Naive thymus-derived CD8-positive, alpha-beta T cell (primary cell): ENCODE data around the gene UCN. TPM values are rescaled to one million over a fixed set of nuclear protein-coding genes. Genes with fewer than 3 reads are reported as not detected.
"Not testable (repeated sequence)": the region's sequence is repeated elsewhere in the genome, so short reads cannot be mapped to it uniquely, and the experiment has no call there.

Experiments used
- ATAC-seq, 2 donors: fragments of 150-1000 bp; cut with Tn5 transposase in 1 of 2; sonication (Bioruptor Pico), chemical (Tn5 transposase) in 1 of 2; 1 replicate in 1 of 2; 2 replicates in 1 of 2; pipeline ENCODE4 v1.10.0; 2021; ENCODE audit warnings: mild to moderate bottlenecking in 2 of 2, moderate library complexity in 2 of 2
- POLR2A ChIA-PET: fragments of 350-600 bp; sonication (Branson Sonifier 250); formaldehyde crosslinking; loops from one replicate; lab custom pipeline; 2021; ENCODE audit warnings: antibody characterized with exemption; lab: Charles Lee
- DNase-seq, 10 donors: peaks; one replicate each; pipeline versions ENCODE4 v3.0.0 to v3.0.0-alpha.2; 2020 to 2022
- H3K27ac Mint-ChIP-seq, 10 donors: one replicate each; pipeline ENCODE4 v1.8.0; 2020 to 2022; ENCODE audit warnings: mild to moderate bottlenecking in 10 of 10, mixed read lengths in 10 of 10, moderate library complexity in 4 of 10, inconsistent platforms in 1 of 10
- H3K27me3 Mint-ChIP-seq, 5 donors: one replicate each; pipeline ENCODE4 v1.8.0; 2021 to 2022; ENCODE audit warnings: mixed read lengths in 5 of 5
- H3K36me3 Mint-ChIP-seq, 3 donors: one replicate each; pipeline ENCODE4 v1.8.0; 2020 to 2022; ENCODE audit warnings: mixed read lengths in 3 of 3, mild to moderate bottlenecking in 2 of 3, inconsistent platforms in 1 of 3
- H3K4me1 Mint-ChIP-seq, 4 donors: one replicate each; pipeline ENCODE4 v1.8.0; 2021 to 2022; ENCODE audit warnings: mixed read lengths in 4 of 4
- H3K4me3 Mint-ChIP-seq, 10 donors: one replicate each; pipeline ENCODE4 v1.8.0; 2020 to 2022; ENCODE audit warnings: mild to moderate bottlenecking in 10 of 10, mixed read lengths in 10 of 10, moderate library complexity in 6 of 10, inconsistent platforms in 1 of 10
- H3K9me3 Mint-ChIP-seq, 9 donors: one replicate each; pipeline ENCODE4 v1.8.0; 2020 to 2022; ENCODE audit warnings: mixed read lengths in 9 of 9, mild to moderate bottlenecking in 3 of 9, inconsistent platforms in 1 of 9, moderate library complexity in 1 of 9
- polyA plus RNA-seq, 3 donors: library from polyadenylated mRNA; unstranded; fragments of 300-500 nt; fragmentation: Illumina TruSeq; gene quantifications; one replicate each; pipeline ENCODE4 v1.2.3, GENCODE V29; 2021
- total RNA-seq, 8 experiments: library from RNA in 2 of 8; stranded (reverse) in 2 of 8; gene quantifications; one replicate each; pipeline ENCODE4 v1.2.3 and lab custom pipeline; 2021 to 2026

UCN gene
- total and polyA plus RNA-seq, 5 experiments from 2014 or later: 0.54 to 6.9 (median 1.3) TPM

DNA sequence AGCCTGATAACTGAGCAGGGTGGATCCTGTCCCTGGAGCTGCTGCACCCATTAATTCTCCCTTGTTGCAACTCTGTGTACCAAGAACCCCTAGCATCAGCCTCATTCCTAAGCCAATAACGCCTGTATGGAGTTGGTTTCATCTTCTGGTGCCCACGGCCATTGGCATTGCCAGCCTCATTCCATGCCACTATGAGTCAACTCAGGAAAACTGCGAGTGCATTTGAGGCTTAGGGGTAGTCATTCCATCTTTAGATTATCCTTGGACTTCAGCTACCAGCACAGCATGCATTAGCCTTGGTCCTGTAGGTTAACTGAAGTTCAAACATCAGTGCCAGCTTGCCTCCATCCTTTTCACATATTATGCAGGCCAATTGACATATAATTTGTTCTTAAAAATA is 27.4 kb downstream of the UCN start:
- no peaks in the 10 kb centered on the region for H3K9me3 Mint-ChIP-seq
- ATAC-seq: no peak
- peaks cover 0 to 4% (median 2%) of the 10 kb centered on the region in 4 donors for H3K4me1 Mint-ChIP-seq
- peaks cover 7 to 38% (median 13%) of the 10 kb centered on the region in 5 donors for H3K27me3 Mint-ChIP-seq
- POLR2A ChIA-PET: interaction anchor here (0.7 to 1.2 kb wide), 2 partner anchors 22 to 111 kb away, joined by 3 read pairs; no protein-coding TSS in a partner anchor
- no peak overlapping the region for H3K27ac Mint-ChIP-seq
- DNase-seq: no peak
- H3K36me3 Mint-ChIP-seq: no peaks in the 10 kb centered on the region
- no peak overlapping the region for H3K4me3 Mint-ChIP-seq

DNA sequence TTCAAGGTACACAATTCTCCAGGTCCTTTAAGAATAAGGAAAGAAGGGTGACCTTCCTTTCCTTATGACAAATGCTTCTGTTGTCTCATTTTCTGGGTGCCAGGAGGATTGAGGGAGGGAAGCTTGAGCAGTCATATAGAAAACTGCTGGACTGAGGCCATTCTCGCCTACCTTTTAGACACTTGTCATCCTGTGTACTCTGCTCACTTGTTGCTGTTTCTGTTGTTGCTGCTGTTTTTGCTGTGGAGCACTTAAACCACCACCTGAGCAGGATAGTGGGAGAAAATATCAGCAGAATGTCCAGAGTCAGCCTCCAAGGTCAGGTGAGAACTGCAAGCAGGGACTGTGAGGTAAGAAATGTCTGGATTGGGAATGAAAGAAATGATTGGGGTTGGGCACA is 30.2 kb downstream of the UCN start:
- Mint-ChIP-seq H3K27ac (no peak overlapping the region), H3K27me3 (peaks cover 11 to 34% (median 16%) of the 10 kb centered on the region in 5 donors), H3K9me3 (no peaks in the 10 kb centered on the region), H3K4me3 (no peak overlapping the region), H3K36me3 (no peaks in the 10 kb centered on the region), H3K4me1 (peaks cover 0 to 4% (median 2%) of the 10 kb centered on the region in 4 donors)
- ATAC-seq (no peak), DNase-seq (no peak)
- POLR2A ChIA-PET: interaction anchor here (0.6 to 2.5 kb wide), 5 partner anchors 13 to 687 kb away, joined by 3 to 11 read pairs (median 5); no protein-coding TSS in a partner anchor

DNA sequence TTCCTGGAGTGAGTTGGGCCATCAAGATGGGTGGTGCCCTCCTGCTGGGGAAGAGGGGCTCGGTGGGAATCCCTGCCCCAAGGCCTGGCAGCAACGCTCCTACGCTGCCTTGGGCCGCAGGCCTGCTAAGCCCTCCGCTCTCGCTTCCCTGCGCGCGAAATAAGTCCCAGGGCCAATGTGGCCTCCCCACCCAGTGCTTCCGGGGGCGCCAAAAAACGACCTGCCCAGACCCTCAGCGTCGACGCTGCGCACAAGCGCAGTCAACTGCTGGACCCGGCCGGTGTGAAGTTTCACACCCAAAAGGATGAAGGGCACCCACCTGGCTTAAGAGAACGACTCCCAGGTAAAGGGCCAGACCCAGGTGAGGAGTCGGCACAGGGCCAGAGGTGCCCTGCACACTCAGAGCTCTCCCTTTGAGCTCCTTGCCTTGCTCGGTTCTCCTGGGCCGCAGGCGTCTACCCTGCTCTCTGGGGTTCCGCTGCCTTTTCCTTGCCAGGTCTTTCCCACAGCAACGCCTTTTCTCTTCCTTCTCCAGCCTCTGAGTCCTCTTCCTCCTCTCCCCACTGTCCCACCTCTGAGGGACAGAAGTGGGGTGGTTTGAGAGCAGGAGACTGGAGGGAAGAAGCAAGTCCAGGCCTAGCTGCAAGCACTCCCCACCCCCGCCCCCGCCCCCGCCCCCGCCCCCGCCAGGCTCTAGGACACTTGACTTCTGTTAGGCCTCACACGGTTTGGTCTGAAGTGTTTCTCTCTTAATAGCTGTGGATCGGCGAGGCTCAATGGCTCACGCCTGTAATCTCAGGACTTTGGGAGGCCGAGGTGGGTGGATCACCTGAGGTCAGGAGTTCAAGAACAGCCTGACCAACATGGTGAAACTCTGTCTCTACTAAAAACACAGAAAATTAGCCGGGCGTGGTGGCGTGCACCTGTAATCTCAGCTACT is 32.8 kb downstream of the UCN start, which contains the start of gene DNAJC5G:
Gene DNAJC5G, plus strand, starts transcription at position 223 of the 940 bp plus-strand sequence. CDS start 1,296 bp downstream, outside the sequence.
- H3K4me1 Mint-ChIP-seq: peaks cover 0 to 4% (median 2%) of the 10 kb centered on the region in 4 donors
- H3K9me3 Mint-ChIP-seq: no peaks in the 10 kb centered on the region
- POLR2A ChIA-PET: no interaction called here
- no peak for DNase-seq
- peak within 1 kb of the TSS in 1 of 10 donors; percentile 24 for H3K27ac Mint-ChIP-seq
- ATAC-seq: no peak
- H3K27me3 Mint-ChIP-seq: peaks cover 8 to 14% (median 12%) of the 10 kb centered on the region in 5 donors
- H3K36me3 Mint-ChIP-seq: no peaks in the 10 kb centered on the region
- no peak within 1 kb of the TSS for H3K4me3 Mint-ChIP-seq

DNA sequence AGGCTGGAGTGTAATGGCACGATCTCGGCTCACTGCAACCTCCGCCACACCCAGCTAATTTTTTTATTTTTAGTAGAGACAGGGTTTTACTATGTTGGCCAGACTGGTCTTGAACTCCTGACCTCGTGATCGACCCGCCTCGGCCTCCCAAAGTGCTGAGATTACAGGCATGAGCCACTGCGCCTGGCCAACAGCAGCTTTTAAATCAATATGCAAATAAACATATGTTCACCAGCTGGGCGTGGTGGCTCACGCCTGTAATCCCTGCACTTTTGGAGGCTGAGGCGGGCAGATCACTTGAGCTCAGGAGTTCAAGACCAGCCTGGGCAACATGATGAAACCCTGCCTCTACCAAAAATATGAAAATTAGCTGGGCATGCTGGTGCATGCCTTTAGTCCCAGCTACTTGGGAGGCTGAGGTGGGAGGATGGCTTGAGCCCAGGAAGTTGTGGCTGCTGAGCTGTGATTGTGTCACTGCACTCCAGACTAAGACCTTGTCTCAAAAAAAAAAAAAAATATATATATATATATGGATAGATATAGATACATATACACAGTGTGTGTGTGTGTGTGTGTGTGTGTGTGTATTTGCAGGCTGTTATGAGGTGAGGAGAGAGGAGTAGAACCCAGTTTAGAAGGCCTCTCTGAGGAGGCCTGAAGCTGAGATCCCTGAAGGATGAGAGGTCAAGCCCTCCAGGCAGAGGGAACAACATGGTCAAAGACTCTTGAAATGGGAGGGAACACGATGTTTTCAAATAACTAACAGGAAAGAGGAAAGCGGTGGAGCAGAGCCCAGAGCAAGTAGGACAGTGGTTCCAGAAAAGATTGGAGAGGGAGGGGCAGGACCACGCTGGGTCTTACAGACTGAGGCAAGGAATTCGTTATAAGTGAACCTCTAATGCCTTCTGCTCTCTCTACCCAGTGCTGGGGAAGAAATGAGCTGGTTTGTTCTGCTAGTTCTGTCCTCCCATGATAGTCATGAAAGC is 35.4 kb downstream of the UCN start:
- H3K9me3 Mint-ChIP-seq, DNase-seq, H3K4me1 Mint-ChIP-seq, H3K36me3 Mint-ChIP-seq, ATAC-seq, H3K4me3 Mint-ChIP-seq: not testable (repeated sequence)
- POLR2A ChIA-PET: interaction anchor here (1.2 kb wide), 1 partner anchor 11 kb away, joined by 3 read pairs; no protein-coding TSS in a partner anchor
- peaks cover 6 to 16% (median 11%) of the 10 kb centered on the region in 5 donors for H3K27me3 Mint-ChIP-seq
- peak overlapping the region in 1 of 10 donors; percentile 74 for H3K27ac Mint-ChIP-seq

DNA sequence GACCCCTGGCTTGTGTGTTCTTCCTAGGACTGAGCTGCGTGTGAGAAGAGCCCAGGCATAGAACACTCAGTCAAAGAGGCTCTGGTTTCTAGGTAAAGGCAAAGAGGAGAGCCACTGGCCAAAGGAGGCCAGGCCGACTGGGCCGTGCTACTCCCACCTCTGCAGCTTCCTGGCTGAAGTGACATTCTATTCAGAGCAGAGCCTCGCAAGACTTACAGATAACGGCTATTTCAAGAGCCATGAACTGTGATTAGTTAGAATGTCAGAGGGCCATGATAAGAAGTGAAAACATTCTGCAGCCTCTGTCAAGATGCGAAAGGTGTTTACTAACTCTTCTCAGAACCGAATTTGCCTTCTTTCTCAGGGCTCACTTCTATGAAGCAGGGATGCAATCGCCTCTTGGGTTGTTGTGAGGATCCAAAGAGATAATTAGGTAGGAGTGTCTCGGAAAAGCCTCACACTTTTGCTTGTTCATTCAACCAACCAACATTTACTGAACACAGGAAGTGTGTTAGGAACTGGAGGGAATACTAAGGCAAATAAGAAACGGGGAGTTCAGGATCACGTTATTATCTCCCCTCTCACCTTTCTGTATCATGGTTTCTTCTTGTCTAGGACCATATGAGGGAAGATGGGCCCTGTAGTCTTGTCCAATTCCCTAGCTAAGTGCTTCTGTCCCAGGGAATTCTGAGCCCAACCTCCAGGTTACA is 36.5 kb downstream of the UCN start:
- POLR2A ChIA-PET: no interaction called here
- ATAC-seq (no peak), DNase-seq (no peak)
- no peaks in the 10 kb centered on the region for H3K36me3 Mint-ChIP-seq
- H3K4me1 Mint-ChIP-seq: no peaks in the 10 kb centered on the region
- peaks cover 0 to 16% (median 9%) of the 10 kb centered on the region in 5 donors for H3K27me3 Mint-ChIP-seq
- H3K9me3 Mint-ChIP-seq: no peaks in the 10 kb centered on the region
- H3K27ac Mint-ChIP-seq: no peak overlapping the region
- H3K4me3 Mint-ChIP-seq: no peak overlapping the region

DNA sequence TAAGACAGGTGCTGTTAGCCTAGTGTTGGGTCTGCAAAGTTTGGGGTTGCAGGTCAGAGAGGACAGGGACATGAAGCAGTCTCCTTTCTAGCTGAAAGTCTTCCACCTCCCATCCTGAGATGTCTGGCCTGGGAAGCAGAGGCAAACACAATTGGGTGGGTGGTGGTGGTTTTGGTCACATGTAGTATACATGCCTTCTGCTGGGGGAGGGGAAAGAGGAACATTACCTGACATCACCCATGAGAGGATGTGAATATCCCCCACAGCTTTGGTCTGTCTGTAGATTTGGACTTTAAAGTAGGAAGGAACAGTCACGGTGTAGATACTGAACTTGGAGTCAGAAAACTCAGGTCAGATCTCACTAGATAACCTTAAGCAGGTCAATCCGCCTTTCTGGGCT is 37.6 kb downstream of the UCN start:
- no peak overlapping the region for H3K27ac Mint-ChIP-seq
- H3K9me3 Mint-ChIP-seq: no peaks in the 10 kb centered on the region
- H3K4me1 Mint-ChIP-seq: peaks cover 0 to under 1% (median 0%) of the 10 kb centered on the region in 4 donors
- no peak overlapping the region for H3K4me3 Mint-ChIP-seq
- ATAC-seq (no peak), DNase-seq (no peak)
- POLR2A ChIA-PET: interaction anchor here (0.6 kb wide), 1 partner anchor 442 kb away, joined by 3 read pairs; no protein-coding TSS in a partner anchor
- peaks cover 0 to 15% (median 8%) of the 10 kb centered on the region in 5 donors for H3K27me3 Mint-ChIP-seq
- H3K36me3 Mint-ChIP-seq: no peaks in the 10 kb centered on the region

DNA sequence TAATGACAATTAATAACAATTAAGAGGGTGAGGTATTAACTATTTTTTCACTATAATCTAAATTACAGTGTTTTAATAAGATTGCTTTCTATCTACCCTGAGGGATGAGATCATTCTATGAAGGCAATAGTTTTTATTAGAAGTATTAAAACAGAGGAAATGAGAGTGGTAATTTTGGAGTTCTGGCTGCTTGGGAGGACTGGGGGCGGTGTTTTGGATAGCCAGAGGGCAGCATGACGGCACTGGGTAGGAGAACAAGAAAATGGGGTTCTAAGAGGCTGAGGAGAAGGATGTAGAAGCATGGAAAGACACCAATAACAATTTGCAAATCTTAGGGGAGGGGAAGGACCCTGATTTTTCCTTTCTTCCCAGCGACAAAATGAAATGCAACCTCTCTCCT is 38.1 kb downstream of the UCN start:
- Mint-ChIP-seq H3K9me3 (no peaks in the 10 kb centered on the region), H3K4me1 (peaks cover 0 to 5% (median 3%) of the 10 kb centered on the region in 4 donors), H3K4me3 (no peak overlapping the region), H3K27ac (no peak overlapping the region), H3K27me3 (peaks cover 0 to 15% (median 9%) of the 10 kb centered on the region in 5 donors), H3K36me3 (no peaks in the 10 kb centered on the region)
- POLR2A ChIA-PET: interaction anchor here (0.6 kb wide), 1 partner anchor 443 kb away, joined by 3 read pairs; no protein-coding TSS in a partner anchor
- no peak for ATAC-seq
- no peak for DNase-seq

DNA sequence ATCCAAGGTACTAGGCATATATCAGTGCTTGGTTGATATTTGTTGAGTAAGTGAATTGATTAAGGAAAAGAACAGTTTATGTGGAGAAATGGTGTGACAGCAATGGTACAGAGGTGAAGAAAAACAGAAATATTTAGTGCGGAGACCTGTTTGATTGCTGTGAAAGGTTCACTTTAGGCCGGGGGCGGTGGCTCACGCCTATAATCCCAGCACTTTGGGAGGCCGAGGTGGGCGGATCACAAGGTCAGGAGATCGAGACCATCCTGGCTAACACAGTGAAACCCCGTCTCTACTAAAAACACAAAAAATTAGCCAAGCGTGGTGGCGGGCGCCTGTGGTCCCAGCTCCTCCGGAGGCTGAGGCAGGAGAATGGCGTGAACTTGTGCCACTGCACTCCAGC is 39.9 kb downstream of the UCN start:
- H3K9me3 Mint-ChIP-seq, DNase-seq, ATAC-seq, H3K4me3 Mint-ChIP-seq, H3K36me3 Mint-ChIP-seq, H3K27ac Mint-ChIP-seq: not testable (repeated sequence)
- peaks cover 9 to 21% (median 16%) of the 10 kb centered on the region in 5 donors for H3K27me3 Mint-ChIP-seq
- POLR2A ChIA-PET: interaction anchor here (0.7 kb wide), 1 partner anchor 217 kb away, joined by 4 read pairs; no protein-coding TSS in a partner anchor
- peaks cover 12 to 16% (median 14%) of the 10 kb centered on the region in 4 donors for H3K4me1 Mint-ChIP-seq

DNA sequence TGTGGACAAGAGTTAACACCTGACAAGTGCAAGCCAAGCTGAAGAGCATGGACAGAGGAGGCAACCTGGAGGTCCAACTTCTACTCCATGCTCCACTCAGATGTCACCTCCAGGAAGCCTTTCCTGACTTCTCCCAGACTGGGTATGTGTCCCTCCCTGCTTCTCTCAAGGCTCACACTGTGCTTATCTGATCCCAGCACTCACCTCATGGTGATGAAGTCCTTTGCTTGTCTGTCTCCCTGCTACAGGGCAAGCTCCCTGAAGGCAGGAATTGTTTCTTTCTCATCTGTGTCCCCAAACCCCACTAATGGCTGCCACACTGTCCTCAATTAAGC is 42.7 kb downstream of the UCN start:
- Mint-ChIP-seq H3K4me3 (peak overlapping the region in 7 of 10 donors; percentile 48 to 80 (median 68)), H3K27me3 (peaks cover 23 to 35% (median 32%) of the 10 kb centered on the region in 5 donors), H3K36me3 (peaks cover 0 to 14% (median 2%) of the 10 kb centered on the region in 3 donors), H3K9me3 (peaks cover 0 to 2% (median 0%) of the 10 kb centered on the region in 9 donors), H3K27ac (peak overlapping the region in 1 of 10 donors; percentile 34), H3K4me1 (peaks cover 22 to 30% (median 28%) of the 10 kb centered on the region in 4 donors)
- no peak for DNase-seq
- ATAC-seq: no peak
- POLR2A ChIA-PET: interaction anchor here (1.2 to 2.5 kb wide), 3 partner anchors 14 to 57 kb away, joined by 3 to 11 read pairs (median 4); partner anchors contain the start of gene MPV17

DNA sequence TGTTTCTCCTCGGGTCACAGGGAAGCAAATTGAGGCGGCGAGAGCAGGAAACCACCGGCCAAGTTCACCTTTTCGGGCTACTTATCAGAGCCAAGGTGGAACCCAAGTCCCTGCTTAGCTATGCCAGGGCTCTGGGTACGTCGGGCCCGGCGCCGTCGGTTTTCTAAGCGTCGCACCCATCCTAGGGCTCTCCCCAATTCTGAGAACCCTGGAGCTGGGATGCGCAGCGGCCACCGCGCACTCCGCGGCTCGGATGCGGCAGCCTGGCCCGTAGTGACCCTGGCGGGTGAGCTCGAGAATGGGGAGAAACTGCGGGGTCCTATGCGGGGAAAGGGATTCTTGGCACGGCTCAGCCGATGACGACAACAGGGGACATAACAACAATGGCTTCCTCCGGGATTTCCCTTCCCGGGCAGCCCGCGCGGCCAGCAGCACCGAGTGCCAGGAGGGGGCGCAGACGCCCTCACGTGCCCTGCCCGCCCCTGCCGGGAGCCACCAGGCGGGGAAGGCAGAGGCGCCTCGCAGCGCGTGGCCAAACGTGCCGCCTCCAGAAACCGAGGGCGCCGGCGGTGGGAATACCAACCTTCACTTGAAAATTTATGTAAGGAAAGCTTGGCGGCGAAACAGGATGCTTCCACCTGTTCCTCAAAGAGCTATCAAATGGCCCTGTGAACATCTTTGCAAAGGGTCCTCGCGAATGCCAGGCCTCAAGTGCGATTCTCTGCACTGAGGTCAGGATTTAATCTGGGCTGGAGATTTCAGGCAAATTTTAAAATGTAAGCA is 43.3 kb downstream of the UCN start:
- Mint-ChIP-seq H3K4me1 (peaks cover 22 to 30% (median 28%) of the 10 kb centered on the region in 4 donors), H3K27me3 (peaks cover 29 to 40% (median 36%) of the 10 kb centered on the region in 5 donors), H3K36me3 (peaks cover 0 to 14% (median 2%) of the 10 kb centered on the region in 3 donors), H3K27ac (peak overlapping the region in 3 of 10 donors; percentile 34 to 91 (median 44)), H3K9me3 (peaks cover 0 to 2% (median 0%) of the 10 kb centered on the region in 9 donors), H3K4me3 (peak overlapping the region in 9 of 10 donors; percentile 79 to 99 (median 83))
- peak; percentile 78 to 82 for ATAC-seq
- peak; percentile 49 to 80 (median 62) for DNase-seq
- POLR2A ChIA-PET: interaction anchor here (0.6 to 2.5 kb wide), 4 partner anchors 11 to 58 kb away, joined by 3 to 11 read pairs (median 4); partner anchors contain the start of genes CAD and MPV17
